GM19438 (cell line): ENCODE results near the gene HDAC4.

ENCODE experiments used
- ATAC-seq: cut with Tn5 transposase; IDR thresholded peaks from one replicate; pipeline ENCODE4 v1.9.1; 2021; ENCODE audit warnings: low read depth; ENCODE audit not compliant: unreplicated experiment

The HDAC4 gene

DNA sequence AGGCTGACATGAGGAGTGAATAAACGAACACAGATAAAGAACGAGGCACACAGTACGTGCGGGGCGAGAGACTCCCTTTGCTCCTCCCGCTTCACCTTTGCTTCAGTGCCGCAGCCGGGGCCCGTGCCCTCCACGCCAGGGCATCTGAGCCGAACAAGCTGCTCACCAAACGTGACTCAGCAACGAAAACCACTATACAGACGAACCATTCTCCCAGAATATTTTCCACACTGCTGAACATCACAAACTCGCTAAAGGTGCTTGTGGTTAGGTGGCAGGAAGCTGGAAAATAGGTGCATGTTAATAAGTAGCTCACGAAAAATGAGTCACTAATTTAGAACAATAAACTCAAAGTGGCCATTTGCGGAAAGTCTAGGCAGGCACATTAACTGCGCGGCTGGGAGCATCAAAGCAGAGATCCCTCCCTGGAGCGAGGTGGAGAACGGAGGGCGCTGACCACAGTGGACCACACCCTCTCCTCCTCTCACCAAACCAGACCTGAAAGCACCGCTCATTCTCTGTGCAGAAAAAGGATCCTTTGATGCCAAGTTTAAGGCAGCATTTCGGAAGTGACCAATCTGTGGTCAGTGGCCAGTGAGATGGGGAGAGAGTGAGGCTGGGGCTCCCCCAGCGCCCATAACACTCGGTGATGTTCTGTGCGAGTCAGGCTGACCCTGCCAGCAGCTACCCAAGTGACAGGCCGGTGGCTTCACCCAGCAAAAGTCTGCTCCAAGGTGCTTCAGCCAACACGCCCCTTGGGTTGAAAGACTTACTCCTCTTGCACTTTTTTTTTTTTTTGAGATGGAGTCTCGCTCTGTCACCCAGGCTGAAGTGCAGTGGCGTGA is 153.2 kb downstream of the HDAC4 start:
- ATAC-seq: no peak

DNA sequence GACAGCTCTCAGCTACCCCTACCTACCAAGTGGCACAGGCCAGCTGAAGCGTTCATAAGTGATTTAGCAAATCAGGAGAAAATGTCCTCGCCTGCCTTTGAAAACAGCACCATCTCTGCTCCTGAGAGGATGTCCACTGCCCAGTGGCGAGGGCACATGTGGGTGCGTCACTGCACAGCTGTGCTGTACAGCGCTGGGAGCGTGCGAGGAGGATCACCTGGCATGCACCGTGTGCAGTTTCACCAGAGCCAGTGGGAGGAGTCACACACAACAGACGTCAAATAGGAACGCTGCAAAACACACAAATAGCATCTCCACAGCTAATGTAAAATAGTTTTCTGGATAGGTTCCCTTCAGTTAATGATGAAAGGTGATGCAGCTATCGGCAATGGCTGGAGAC is 154.1 kb downstream of the HDAC4 start:
- no peak for ATAC-seq

DNA sequence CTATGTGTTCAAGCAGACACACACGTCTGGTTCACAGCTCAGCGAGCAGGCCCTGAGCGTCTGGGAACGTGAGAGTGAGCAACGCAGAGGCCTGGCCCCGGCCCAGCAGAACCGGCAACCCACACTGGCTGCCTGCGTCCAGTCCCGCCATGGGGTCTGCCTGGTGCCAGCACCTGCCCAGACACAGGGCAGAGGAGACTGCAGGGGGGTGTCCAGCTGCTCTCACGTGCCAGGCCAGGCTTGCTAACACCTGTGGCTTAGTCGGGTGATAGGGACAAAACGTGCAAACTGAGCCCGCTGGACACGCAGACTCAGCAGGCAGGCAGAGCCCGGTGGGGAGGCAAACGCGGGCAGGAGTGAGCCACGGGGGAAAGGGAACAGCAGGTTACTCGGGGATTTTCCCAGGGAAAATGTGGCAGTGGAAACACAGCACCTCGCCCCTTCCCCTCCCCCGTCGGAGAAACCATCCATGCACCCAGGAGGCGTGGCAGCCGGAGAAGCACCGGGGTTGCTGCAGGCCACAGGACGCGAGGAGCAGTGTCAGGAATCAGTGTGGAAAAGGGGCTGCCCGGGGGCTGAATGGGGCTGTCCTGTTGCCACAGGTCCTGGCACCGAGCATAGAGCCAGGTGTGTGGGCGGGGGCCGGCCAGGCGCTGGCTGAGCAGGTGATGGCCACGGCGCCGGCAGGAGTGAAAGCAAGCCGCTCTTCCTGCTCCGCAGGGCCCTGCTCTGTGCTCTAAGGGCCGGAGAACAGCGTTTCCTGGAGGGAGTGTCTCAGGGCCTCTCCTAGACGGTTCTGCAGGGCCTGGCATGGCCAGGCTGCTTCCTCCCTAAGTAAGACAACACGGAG is 154.7 kb downstream of the HDAC4 start:
- ATAC-seq: no peak

DNA sequence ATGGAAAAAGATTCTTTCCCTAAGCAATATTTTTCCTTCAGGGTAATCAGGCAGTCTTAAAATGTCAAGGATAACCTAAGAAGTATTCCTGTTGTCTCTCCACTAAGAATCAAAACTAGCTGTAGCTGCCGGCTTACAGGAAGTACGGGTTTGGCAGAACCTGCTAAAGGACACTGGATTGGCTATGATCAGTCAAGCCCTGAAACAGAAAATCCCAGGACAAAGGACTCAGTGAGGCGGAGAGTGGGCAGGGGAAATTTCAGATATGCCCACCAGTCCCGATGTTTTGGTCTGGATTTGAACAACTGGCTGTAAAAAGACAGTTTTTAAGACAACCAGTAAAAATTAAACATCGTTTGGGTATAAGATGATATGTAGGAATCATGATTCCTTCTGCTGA is 155.7 kb downstream of the HDAC4 start:
- ATAC-seq: no peak

DNA sequence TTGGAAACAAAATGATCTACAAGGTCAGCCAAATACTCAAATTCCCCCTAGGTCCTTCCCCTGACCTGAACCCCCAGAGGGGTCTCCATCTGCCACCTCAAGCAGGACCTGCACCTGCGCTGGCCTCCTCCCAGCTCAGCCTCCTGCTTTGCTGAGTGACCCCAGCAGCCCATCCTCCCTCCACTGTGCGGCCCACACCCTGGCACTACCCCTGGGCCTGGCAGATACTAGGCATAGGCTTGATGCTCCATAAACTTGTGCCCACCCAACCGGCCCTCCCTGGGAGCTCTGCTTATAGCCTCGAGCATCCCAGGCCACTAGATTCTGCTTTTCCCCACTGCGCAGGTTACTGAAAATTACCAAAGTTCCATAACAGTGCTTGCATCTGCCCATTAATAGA is 156.2 kb downstream of the HDAC4 start:
- no peak for ATAC-seq

DNA sequence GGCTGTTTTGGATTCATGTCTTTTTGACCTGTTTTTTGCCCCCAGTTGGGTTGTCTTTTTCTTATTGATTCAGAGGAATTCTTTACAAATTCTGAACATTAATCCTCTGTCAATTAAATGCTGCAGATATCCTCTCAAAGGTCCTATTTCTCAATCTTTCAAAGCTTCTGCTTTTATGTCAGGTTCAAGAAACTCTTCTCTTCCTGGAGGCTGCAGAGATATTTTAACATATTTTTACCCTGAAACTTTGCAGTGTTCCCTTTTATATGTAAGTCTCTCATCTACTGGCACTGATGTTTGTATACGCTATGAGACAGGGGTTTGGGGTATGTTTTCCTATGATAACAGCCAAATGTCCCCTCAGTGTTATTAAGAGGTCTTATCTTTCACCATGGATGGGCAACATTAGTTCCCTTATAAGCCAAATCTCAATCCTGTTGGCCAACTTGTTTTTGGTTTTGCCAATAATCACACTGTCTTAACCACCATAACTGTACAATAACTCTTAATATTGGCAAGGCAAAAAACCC is 159.3 kb downstream of the HDAC4 start:
- no peak for ATAC-seq

DNA sequence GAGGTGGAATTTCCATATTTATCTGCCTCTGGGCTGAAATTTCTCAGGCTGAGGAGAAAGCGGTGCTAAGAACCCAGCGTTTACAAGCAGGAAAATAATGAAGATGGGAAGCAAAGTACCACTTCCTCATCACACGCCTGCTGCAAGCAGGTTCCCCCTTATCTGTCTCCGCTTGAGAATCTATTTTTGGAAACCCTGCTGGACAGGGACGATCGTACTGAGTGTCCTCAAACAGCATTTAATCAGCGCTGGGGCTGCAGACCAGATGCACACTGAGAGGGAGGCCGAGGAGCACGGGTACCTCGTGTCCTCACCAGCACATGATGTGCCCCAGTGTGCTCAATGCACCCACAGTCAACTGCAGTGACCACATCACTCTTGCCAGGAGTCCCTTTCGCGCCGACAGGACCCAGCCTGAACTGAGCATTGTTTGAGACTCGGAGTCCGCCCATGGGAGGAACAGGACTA is 160.4 kb downstream of the HDAC4 start:
- no peak for ATAC-seq

DNA sequence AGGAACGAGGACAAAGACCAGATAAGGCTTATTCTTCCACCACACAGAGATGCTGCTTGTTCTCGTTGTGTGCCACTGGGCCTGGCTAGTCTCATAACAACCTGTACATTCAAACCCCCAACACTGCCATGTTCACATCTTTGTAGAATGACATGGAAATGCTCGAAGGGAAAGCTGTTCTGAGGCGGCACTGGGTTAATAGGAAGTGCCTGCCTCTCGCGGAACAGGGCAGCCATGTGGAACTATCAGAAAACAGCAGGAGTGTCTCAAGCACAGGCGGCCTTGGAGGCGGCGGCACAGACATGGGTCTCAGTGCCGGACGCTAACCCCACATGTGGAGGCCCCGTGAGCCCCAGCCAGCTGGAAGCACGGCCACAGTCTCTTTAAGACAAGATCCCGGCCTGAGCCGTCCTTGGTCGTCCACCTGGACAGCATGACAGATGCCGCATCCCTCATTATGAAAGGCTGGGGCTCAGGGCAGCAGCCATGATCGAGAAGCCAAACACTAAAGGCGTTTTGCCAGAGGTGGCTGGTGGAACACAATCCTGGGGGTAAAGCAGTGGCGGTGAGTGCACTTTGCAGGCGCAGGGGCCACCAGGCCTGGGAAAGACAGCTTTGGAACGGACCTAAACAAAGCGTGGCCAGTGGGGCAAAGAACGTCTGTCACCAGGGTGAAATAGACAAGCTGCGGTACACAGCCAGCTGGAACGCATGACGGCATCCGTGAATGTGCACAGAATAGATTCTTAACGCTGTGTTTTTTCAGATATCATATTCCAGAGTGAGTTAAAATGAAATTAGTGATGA is 161.0 kb downstream of the HDAC4 start:
- ATAC-seq: no peak

DNA sequence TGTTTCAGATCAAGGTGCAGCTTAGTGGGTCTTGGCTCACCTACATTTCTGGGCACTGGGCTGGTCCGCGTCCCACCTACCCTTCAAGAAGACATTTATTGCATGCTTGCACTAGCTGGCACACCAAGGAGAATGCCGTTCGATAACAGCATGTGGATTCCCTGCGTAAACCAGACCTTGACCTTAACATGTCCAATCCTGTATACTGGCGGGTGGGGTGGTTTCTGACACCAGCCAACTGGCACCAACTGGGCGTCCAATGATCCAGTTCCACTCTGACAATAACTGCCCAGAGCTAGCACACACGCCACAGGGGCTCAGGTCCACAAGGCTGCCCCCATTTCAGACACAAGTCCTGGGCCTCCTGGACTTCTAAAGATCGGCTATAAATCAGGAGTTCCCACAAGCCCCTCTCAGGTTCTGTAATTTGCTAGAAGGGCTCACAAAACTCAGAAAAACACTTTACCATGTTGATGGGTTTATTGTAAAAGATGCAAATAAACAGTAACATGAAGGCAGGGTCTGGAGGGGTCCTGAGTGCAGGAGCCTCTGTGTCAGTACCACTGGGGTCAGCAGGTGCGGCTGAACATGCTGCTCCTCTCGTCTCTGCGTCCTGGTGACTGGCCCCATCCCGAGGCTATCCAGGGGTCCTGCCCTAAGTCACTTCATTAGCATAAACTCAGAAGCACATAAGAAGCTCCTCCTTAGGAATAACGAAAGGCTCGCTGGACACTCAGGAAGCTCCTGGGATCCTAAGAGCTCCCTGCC is 161.8 kb downstream of the HDAC4 start:
- ATAC-seq: no peak

DNA sequence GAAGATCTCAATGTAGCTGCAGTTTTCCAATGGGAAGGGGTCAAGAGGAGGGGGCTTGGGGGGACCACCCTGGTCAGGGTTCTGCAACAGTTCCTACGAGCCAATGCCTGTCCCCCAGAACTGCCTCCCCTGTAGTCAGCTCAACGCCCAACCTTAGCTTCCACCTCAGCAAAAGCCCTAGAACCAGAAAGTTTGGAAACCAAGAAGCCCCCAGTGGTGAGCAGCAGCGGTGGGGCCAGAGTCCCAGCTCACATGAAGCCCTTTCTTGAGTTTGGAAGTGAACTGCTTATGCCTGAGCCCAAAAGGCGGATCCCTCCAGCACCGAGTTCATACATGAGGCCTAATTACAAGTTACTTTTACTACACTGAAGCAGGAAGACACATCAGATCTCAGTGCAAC is 162.4 kb downstream of the HDAC4 start:
- no peak for ATAC-seq

DNA sequence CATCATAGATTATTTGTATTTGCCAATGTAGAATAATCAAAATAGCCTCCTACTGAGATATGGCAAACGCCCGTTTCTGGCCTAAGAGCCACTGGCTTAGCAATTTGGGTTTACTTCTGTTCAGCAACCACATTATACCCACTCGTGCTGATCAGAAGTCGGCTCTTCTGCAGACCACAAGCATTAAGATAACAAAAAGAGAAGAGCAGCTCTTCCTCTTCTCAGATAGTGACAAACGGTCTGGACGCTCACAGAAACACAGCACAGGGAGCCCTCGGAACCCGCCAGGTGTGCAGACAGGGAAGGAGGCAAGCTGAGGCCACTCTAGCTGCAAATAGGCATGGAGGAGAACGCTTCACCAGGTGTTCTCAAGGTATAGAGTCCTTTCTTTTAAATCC is 164.0 kb downstream of the HDAC4 start:
- ATAC-seq: no peak

DNA sequence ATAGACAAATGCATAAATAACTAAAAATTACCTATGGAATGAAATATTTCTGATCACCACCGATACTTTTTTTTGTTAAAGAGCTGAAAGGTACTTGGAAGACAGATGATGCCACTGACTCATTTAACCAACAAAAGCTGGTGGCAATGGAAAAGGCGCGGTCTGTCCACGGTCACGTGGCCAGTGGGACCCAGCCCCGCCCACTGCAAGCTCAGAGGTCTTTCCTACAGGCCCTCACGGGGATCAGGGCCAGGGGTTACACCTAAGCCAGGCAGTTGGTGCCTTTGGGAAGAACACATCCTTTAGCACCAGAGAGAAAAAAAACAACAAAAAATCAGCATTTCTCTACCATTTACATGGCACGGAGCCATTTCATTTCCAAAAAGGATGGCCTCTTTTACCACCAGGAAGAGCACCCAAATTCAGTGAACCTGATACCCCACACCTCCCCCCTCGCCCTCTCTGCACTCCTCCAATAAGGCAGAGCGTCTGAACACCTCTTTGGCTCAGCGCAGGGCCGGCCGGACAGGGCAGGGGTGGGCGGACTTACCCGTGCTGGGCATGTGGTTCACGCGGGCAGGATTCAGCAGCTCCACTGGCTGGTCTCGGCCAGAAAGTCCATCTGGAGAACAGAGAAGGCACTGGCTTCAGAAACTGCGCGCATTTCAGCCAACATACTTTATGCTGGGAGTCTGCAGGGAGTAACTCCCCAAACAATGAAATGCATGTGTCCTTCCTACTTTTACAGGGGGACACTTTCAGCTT is 164.6 kb downstream of the HDAC4 start:
- no peak for ATAC-seq

DNA sequence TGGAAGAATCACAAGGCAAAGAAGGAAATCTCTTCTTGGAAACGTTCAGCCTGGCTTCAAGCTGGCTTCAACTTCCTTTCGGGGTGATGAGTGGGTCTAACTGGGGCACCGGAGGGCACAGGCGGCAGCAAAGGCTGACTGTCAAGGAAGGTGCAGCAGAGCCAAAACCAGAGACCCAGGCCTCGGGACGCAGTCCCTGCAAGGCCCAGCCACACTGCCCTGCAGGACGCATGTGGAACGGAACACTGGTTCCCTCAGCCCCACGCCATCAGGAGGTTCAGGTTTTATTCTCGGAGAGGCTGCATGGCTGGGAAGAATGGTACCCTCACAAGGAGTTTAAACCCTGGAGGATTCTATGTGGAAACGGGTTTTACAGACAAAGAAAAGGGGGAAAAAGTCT is 165.5 kb downstream of the HDAC4 start:
- no peak for ATAC-seq

DNA sequence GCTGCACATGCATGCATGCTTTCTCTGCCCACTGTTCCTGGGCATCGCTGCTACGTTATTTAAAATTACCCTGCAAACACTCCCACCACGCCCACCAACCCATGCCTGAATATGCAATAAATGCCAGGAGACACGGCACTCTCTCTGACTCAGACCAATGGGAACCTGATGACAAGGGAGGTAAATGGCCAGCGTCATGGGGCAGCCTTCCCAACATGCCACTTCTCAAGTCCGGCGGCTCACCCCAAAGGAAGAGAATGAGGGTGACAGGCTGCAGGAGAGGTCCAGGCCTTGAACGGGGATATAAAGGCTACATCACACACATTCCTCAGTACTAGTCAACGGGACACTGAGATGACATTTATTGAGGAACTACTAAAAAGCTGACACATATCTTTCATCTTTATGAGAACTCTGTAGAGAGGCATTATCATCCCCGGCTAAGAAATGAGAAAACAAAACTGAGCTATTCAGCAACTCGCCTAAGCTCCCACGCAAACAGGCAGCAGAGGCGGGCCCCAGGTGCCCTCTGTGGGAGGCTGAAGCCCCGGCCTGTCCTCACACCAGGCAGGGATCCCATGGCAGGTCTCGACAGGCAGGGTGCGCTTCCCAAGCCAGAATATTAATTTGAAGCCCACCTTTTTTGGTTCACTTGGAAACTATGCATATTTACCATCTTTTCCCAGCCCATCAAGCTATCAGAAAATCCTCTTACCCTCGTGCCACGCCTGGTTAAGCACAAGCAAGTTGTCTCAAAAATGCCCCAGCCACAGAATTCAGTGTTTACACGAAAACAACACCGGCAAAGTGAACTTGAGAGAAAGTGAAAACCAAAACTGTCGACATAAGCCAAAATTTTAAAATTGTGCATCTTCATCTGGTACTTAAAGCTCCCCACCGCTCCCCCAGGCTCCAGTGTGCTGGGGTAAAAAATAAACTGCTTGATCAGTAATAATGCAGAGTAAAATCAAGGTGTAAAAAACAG is 166.3 kb downstream of the HDAC4 start:
- ATAC-seq: no peak

DNA sequence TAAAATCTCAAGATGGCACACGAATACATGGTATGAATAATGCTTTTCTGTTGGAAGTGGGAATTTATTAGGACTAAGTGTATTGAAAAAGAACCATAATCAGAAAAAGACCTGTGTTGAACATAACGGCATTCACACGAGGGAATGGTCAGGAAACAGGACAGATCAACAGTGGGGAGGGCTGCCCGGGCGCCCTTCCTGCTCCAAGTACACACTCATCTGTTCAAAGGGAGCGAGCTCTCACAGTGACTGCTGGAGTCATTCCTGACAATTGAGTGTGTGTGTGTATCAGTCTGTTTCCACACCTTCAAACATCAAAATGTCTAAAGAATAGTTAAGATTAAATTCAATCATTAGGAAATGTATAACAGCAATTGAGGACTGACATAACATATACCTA is 167.2 kb downstream of the HDAC4 start:
- no peak for ATAC-seq

DNA sequence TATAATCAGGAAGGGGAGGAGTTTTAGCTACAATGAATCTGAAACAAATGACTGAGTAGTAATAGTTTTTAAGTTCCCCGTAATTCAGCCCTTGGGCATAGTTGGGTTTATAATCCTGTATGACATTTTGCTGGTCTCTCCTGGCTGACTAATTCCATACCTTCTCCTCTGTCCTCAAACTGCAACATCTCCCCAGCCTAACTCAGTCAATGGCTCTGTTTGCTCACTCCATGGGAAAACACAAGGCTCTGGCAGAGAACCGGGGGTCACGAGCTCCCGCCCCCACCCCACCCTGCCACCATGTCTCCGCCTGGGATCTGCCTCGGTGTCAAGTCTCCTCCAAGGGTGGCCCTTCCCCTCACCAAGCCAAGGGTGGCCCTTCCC is 168.6 kb downstream of the HDAC4 start:
- ATAC-seq: no peak

DNA sequence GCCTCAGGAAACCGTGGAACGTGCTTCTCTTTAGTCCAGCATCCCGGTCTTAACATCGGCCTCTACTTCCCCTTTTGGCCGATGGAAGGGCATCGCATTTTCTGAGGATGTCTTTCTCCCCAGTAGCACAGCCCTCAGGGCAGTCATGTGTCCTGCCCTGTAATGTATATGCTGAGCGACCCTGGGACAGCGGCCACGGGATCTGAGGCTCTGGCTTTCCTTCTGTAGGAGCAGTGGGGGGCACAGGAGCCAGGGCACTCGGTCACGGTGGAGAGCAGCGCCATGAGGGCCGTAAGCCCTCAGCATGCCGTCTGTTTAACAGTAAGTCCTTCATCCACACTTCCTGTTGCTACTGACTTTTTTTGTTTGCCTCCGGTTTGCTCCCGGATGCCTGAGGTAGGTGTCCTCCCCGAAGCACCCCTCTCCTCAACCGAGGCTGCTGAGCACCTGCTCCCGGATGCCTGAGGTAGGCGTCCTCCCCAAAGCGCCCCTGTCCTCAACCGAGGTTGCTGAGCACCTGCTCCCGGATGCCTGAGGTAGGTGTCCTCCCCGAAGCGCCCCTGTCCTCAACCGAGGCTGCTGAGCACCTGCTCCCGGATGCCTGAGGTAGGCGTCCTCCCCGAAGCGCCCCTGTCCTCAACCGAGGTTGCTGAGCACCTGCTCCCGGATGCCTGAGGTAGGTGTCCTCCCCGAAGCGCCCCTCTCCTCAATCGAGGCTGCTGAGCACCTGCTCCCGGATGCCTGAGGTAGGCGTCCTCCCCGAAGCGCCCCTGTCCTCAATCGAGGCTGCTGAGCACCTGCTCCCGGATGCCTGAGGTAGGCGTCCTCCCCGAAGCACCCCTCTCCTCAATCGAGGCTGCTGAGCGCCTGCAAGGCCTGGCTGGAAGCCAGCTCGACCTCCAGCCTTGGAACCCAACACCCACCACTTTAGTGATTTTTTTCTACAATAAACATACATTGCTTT is 169.3 kb downstream of the HDAC4 start:
- ATAC-seq: no peak
